Colon (tissue), 2 donors: ENCODE results near the gene SERPINA5.
"Not testable (repeated sequence)": the region's sequence is repeated elsewhere in the genome, so short reads cannot be mapped to it uniquely, and the experiment has no call there.

Experiments
- FAIRE-seq: peaks from 2 replicates; lab custom pipeline; 2012; peaks lifted over from hg19 to GRCh38; lab: Jason Lieb, UNC
- donor health status: control.
- donor health status: control.

Gene SERPINA5

GRCh38 chr14:94573475-94574277 is 7.5 kb upstream of the SERPINA5 start:
- no peak for FAIRE-seq

GRCh38 chr14:94574336-94574735 is 6.9 kb upstream of the SERPINA5 start:
- no peak for FAIRE-seq

GRCh38 chr14:94575730-94576585 is 5.3 kb upstream of the SERPINA5 start:
- no peak for FAIRE-seq

- FAIRE-seq, result not testable (repeated sequence)
Measured at GRCh38 chr14:94577472-94577871, 3.8 kb upstream of the SERPINA5 start.

- FAIRE-seq, result no peak
Measured at GRCh38 chr14:94578712-94579111, 2.5 kb upstream of the SERPINA5 start.

- no peak for FAIRE-seq
Measured at GRCh38 chr14:94582199-94582750, 1.0 kb downstream of the SERPINA5 start.

GRCh38 chr14:94582851-94583250 is 1.6 kb downstream of the SERPINA5 start:
- FAIRE-seq, result no peak

GRCh38 chr14:94583557-94583956 is 2.3 kb downstream of the SERPINA5 start:
- FAIRE-seq, result no peak

- FAIRE-seq, result no peak
Measured at GRCh38 chr14:94584591-94585280, 3.5 kb downstream of the SERPINA5 start.

- no peak for FAIRE-seq
Measured at GRCh38 chr14:94586635-94587034, 5.4 kb downstream of the SERPINA5 start.

- FAIRE-seq, result no peak
Measured at GRCh38 chr14:94588311-94588710, 7.1 kb downstream of the SERPINA5 start.

- FAIRE-seq, result no peak
Measured at GRCh38 chr14:94591073-94591472, 9.8 kb downstream of the SERPINA5 start.

- no peak for FAIRE-seq
Measured at GRCh38 chr14:94591871-94592270, 10.6 kb downstream of the SERPINA5 start.

- FAIRE-seq, result no peak
Measured at GRCh38 chr14:94592457-94592856, 11.2 kb downstream of the SERPINA5 start.

GRCh38 chr14:94593376-94593748 is 12.1 kb downstream of the SERPINA5 start:
- no peak for FAIRE-seq

GRCh38 chr14:94593749-94594431 is 12.7 kb downstream of the SERPINA5 start:
- no peak for FAIRE-seq

- no peak for FAIRE-seq
Measured at GRCh38 chr14:94594441-94594840, 13.2 kb downstream of the SERPINA5 start.

- no peak for FAIRE-seq
Measured at GRCh38 chr14:94595912-94596311, 14.7 kb downstream of the SERPINA5 start.

- FAIRE-seq, result no peak
Measured at GRCh38 chr14:94596361-94596760, 15.1 kb downstream of the SERPINA5 start.

GRCh38 chr14:94597788-94598187 is 16.6 kb downstream of the SERPINA5 start:
- FAIRE-seq, result no peak

GRCh38 chr14:94598506-94598815 is 17.2 kb downstream of the SERPINA5 start:
- no peak for FAIRE-seq
